Measurements from ENCODE around the gene IP6K3.

- TF ChIP-seq CTCF (conservative IDR thresholded peaks at IDR 0.05; ENCODE audit: low read depth, low read length) = no peak
- TF ChIP-seq EZH2 (IDR thresholded peaks at IDR 0.05; ENCODE audit: borderline replicate concordance, low read depth, low read length, poor library complexity, severe bottlenecking) = no peak
Observed at GRCh38 chr6:33776764-33777163, 30.1 kb upstream of the IP6K3 start.
